GM21529 (cell line): Measurements from ENCODE around the gene LBH.

Experiments used
- ATAC-seq: cut with Tn5 transposase; IDR thresholded peaks from one replicate; pipeline ENCODE4 v1.9.1; 2021; ENCODE audit not compliant: unreplicated experiment

LBH gene

GRCh38 chr2:30231212-30231995, at the start of gene LBH:
TSS of gene LBH (plus strand) at chr2:30231534. CDS start at chr2:30231739, 205 bp downstream.
- ATAC-seq, result peak; percentile 53

- no peak for ATAC-seq
These were observed 47.3 kb upstream of the LBH start for GRCh38 chr2:30184035-30184434.

GRCh38 chr2:30185178-30185577, 46.2 kb upstream of the LBH start:
- no peak for ATAC-seq

- no peak for ATAC-seq
These were observed 43.0 kb upstream of the LBH start for GRCh38 chr2:30188292-30188691.

- ATAC-seq, result no peak
These were observed 40.7 kb upstream of the LBH start for GRCh38 chr2:30190637-30191036.

DNA sequence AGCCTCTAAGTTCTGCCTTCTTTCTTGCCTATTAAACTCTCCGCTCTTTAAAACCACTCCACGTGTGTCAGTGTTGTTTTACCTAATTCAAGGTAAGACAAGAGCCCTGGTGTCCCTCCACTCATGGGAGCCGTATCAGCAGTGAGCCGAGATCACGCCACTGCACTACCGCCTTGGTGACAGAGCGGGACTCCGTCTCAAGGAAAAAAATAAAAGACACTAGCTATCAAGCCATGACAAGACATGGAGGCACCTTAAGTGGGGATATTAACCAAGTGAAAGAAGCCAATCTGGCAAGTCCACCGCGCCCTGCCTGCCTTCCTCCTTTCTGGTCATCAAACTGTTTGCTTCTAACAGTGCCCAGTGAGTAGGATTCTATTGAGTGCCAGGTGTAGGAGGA, 40.2 kb upstream of the LBH start:
- ATAC-seq, result no peak

DNA sequence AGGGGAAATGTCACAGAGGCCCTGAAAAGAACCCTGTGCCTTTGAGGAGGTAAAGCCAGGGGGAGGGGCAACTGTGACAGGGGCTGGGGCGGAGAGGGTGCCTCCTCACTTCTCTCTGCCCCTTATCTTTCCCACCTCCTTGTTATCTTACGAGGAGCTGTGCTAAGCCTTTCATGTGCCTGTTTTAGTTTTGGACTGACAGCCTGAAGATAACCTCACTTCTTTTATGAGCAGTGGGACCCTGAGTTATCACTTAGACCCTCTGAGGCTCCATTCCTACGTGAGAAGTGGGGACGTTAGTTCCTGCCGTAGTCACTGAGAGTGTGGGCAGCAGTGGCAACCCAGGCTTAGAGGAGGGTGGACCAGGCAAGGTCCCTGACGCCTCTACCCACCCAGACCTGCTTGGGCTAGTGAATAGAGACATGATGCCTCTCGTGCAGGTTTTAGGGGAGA, 39.5 kb upstream of the LBH start:
- ATAC-seq, result no peak

- ATAC-seq, result no peak
These were observed 39.0 kb upstream of the LBH start for GRCh38 chr2:30192314-30192713.

- no peak for ATAC-seq
These were observed 38.1 kb upstream of the LBH start for GRCh38 chr2:30193104-30193681.

DNA sequence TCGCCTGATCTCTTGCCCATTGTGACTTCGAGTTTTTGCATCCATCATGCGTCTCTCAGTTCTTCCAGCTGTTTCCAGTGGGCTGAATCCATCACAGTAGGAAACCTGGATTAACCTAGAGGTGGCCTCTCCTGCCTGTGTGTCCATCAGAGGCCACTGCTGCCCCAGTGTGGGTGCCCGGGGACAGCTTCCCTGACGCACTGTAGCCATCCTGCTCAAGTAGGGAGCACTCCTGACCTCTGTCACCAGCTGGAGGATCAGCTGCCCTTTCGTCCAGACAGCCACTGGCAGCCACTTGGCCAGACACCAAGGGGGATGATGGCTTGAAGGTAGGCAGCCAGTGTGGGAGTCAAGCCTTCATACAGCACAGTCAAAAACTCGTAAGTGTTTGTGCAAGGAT, 36.9 kb upstream of the LBH start:
- ATAC-seq, result no peak

GRCh38 chr2:30195016-30195415, 36.3 kb upstream of the LBH start:
- ATAC-seq, result no peak

DNA sequence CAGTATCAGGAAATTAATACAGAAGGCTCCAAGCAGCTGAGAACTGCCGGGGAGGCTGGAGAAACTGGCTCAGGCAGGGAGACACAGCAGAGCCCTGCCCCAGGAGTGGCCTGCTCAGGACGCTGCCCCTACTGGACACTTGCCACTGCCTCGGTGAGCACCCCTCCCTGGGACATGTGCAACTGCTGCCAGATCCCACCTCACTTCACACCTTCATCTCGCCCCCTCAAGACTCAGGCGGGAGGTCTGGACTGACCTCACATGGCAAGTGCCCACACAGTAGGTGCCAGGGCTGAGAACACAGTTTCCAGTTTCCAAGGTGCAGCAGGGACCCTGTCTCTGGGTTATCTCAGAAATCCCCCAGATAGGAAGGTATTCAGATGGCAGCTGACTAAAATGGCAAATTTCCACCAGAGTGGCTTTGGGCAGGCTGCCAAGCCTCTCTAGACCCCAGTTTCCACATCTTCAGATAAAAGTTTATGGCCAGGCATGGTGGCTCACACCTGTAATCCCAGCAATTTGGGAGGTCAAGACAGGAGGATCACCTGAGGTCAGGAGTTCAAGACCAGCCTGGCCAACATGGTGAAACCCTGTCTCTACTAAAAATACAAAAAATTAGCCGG, 33.7 kb upstream of the LBH start:
- ATAC-seq, result no peak

DNA sequence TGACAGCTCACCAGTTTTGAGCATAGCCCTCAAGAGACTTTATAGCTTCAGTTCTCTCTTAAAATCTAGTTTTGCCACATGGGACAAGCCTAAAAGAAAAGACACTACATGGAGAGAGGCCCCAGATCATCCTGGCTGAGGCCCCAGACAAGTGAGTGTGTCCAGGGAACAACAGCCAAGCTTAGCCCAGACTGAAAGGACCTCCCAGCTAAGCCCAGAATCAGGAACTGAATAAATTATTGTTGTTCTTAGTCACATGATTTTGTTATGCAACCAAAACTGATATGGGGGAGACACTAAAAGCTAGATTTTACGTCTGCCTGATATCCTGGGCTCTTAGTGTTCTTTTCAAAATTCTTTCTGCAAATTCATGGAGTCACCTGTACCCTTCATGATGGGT, 29.3 kb upstream of the LBH start:
- ATAC-seq, result no peak

GRCh38 chr2:30203156-30203555, 28.2 kb upstream of the LBH start:
- no peak for ATAC-seq

DNA sequence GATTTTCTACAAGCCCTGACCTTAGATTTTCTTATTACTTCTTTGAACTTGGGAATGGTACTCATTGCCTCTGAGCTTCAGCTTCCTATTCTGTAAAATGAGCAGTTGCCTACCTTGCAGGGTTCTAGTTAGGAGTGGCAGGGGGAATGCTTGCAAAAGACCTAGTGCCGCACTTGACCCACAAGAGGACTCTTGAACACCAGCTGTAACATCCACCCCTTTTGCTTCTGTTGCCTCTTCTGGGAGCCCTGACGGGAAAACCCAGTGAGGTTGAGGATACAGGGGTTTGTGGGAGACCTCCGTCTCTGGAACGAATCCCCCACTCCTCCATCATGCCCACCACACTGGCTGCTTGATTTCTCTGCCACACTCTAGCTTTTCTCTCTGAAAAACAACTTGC, 27.1 kb upstream of the LBH start:
- ATAC-seq, result no peak

DNA sequence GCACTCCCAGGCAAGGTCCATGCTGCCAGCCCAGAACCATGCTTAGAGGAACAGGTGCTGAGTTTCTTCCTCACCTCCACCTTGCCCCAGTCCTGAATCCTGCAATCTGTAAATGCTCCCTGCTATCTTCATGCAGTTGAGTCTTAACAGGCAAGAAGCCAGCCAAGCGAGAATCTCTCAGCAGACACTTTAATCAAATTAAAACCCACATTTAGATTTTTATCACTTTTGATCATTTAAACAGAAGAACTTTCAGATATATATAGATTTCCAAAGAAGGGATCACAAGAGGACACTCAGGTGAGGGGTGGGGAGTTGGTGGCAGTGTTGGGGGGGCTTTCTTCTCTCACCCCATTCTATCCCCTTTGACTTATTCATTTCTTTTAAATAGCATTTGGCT, 25.9 kb upstream of the LBH start:
- no peak for ATAC-seq

DNA sequence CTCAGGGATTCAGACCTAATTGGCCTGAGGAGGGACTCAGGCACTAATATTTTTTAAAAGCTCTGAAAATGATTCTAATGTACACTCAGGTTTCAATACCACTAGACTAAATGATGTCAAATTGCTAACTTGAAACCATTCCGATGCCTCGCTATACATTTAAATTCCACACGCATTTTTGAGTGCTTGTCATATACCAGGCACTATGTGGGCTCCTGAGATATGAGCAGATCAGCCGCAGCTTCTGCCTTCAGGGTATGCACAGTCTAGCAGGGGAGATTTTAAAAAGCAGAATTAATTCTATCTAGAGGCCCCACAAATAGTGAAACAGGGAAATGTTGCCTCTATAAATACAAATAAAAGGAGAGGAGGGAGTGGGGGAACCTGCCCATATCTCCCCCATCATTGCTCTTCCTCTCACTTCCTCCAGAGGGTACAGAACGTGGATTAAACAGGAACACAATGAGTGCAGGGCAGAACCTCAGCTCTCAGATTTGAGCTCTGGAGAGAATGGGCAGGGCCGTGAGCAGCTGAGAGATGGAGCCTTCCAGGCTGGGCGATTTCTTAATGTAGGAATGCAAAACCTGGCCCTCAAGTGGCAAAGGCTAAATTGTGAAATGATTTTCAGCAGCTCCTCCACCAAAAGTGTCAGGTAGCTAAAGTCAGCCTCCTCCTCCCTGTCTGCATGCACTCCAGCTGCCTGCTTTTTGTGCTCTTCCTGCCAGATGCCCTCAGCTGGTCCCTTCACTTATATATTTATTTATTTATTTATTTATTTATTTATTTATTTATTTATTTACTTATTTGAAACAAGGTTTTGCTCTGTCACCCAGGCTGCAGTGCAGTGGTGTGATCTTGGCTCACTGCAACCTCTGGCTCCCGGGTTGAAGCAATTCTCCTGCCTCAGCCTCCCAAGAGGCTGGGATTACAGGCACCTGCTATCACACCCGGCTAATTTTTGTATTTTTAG, 24.6 kb upstream of the LBH start:
- no peak for ATAC-seq

- ATAC-seq, result peak; percentile 48
These were observed 22.9 kb upstream of the LBH start for GRCh38 chr2:30208453-30208852.

GRCh38 chr2:30209227-30209626, 22.1 kb upstream of the LBH start:
- no peak for ATAC-seq

GRCh38 chr2:30213326-30213725, 18.0 kb upstream of the LBH start:
- no peak for ATAC-seq

- ATAC-seq, result no peak
These were observed 17.3 kb upstream of the LBH start for GRCh38 chr2:30213907-30214463.
